ENCODE results near the gene PPP4R4. TPM values are rescaled to one million over a fixed set of nuclear protein-coding genes. Genes with fewer than 3 reads are reported as not detected.

The PPP4R4 gene
- total and polyA plus RNA-seq, 2 of the 4 experiments (the other 2 are of a cell fraction) = 0.17 to 0.36 TPM

GRCh38 chr14:94142247-94142646, 31.9 kb upstream of the PPP4R4 start:
- no peak overlapping the region for H3K14ac ChIP-seq (replicated peaks; ENCODE audit: low read depth, low read length)
- H2AFZ ChIP-seq (replicated peaks; ENCODE audit: low read length, poor library complexity) = no peak overlapping the region
- no CpG with 5 or more reads among the region's 3 CpGs for WGBS, 2 experiments (ENCODE audit: extremely low coverage in 2 of 2, insufficient read length in 1 of 2)
- H3K36me3 ChIP-seq (ENCODE audit: control insufficient read depth, insufficient read depth, low read length) = no peaks in the 10 kb centered on the region
- H4K5ac ChIP-seq (ENCODE audit: low read depth, low read length) = no peak overlapping the region
- no peaks in the 10 kb centered on the region for H3K79me1 ChIP-seq (ENCODE audit: low read depth in 1 of 2, low read length in 2 of 2)
- H2BK20ac ChIP-seq (ENCODE audit: low read depth, low read length) = no peak overlapping the region
- DNase-seq (no peak), ATAC-seq (ENCODE audit: low read depth) (no peak)
- no peak overlapping the region for H4K8ac ChIP-seq (ENCODE audit: low read depth in 2 of 2, low read length in 2 of 2)
- no peak overlapping the region for H2BK5ac ChIP-seq (ENCODE audit: low read depth, low read length, poor library complexity, severe bottlenecking)
- no peaks in the 10 kb centered on the region for H3K4me1 ChIP-seq (ENCODE audit: control insufficient read depth, insufficient read depth, low read length)
- H3K56ac ChIP-seq (ENCODE audit: extremely low read depth, insufficient read depth, low read length) = no peak overlapping the region
- H3K27me3 ChIP-seq (ENCODE audit: control insufficient read depth, insufficient read depth, low read length) = peaks cover 17% of the 10 kb centered on the region
- H2BK15ac ChIP-seq (ENCODE audit: low read depth, low read length) = no peak overlapping the region
- H3K9ac ChIP-seq (ENCODE audit: low read depth, low read length) = no peak overlapping the region
- no peak overlapping the region for H3K4ac ChIP-seq (ENCODE audit: low read depth, low read length)
- H2AK9ac ChIP-seq (replicated peaks; ENCODE audit: low read depth, low read length, poor library complexity) = no peak overlapping the region
- intact Hi-C loops (cut with micrococcal nuclease) = no loop called here
- no peaks in the 10 kb centered on the region for H3K9me3 ChIP-seq (ENCODE audit: control insufficient read depth, insufficient read depth, low read length)
- dilution Hi-C loops (cut with HindIII; ENCODE audit: low sequenced_read_pairs, unreplicated experiment) = no loop called here
- H3K18ac ChIP-seq (ENCODE audit: low read depth, low read length) = no peak overlapping the region
- in situ Hi-C loops (cut with MboI; ENCODE audit: low sequenced_read_pairs) = no loop called here
- no peak overlapping the region for H3K4me3 ChIP-seq (ENCODE audit: insufficient read depth, low read depth, low read length)
- no peak for TF ChIP-seq BHLHE40 (IDR thresholded peaks at IDR 0.05; ENCODE audit: low read depth, low read length)
- TF ChIP-seq CEBPB (IDR thresholded peaks at IDR 0.05; ENCODE audit: low read depth, low read length) = no peak
- TF ChIP-seq RAD21 (IDR thresholded peaks at IDR 0.05; ENCODE audit: low read length) = no peak
- TF ChIP-seq NFE2L2 (IDR thresholded peaks at IDR 0.05; ENCODE audit: low read depth, low read length) = no peak
- TF ChIP-seq SMC3 (IDR thresholded peaks at IDR 0.05; ENCODE audit: low read depth, low read length) = no peak
- TF ChIP-seq USF2 (IDR thresholded peaks at IDR 0.05; ENCODE audit: low read depth, low read length) = no peak
- TF ChIP-seq POLR2A (IDR thresholded peaks at IDR 0.05; ENCODE audit: low read depth, low read length) = no peak
- TF ChIP-seq CTCF (conservative IDR thresholded peaks at IDR 0.05; ENCODE audit: low read depth, low read length) = no peak
- TF ChIP-seq RCOR1 (IDR thresholded peaks at IDR 0.05; ENCODE audit: insufficient replicate concordance, low read length) = no peak
- no peak for TF ChIP-seq RFX5 (IDR thresholded peaks at IDR 0.05; ENCODE audit: low read depth, low read length)
- TF ChIP-seq MAZ (IDR thresholded peaks at IDR 0.05; ENCODE audit: borderline replicate concordance, low read depth, low read length) = no peak
- TF ChIP-seq MXI1 (IDR thresholded peaks at IDR 0.05; ENCODE audit: borderline replicate concordance, low read depth, low read length) = no peak
- TF ChIP-seq CHD1 (IDR thresholded peaks at IDR 0.05; ENCODE audit: low read depth, low read length) = no peak
- no peak for TF ChIP-seq FOS (IDR thresholded peaks at IDR 0.05; ENCODE audit: low read depth, low read length)
- no peak for TF ChIP-seq ELK1 (IDR thresholded peaks at IDR 0.05; ENCODE audit: borderline replicate concordance, low read depth, low read length)
- TF ChIP-seq MAFK (IDR thresholded peaks at IDR 0.05; ENCODE audit: low read depth, low read length) = no peak
- no peak overlapping the region for H3K23ac ChIP-seq (ENCODE audit: low read depth, low read length)
- no peaks in the 10 kb centered on the region for H3K9me1 ChIP-seq (ENCODE audit: insufficient read depth, low read length)
- H2AK5ac ChIP-seq (ENCODE audit: low read depth, low read length) = no peak overlapping the region
- BruUV-seq (replicated peaks) = no TSS peak
- H4K91ac ChIP-seq (ENCODE audit: insufficient read depth, low read depth, low read length) = no peak overlapping the region
- ChIA-PET CTCF (interaction anchor here (1.1 to 1.2 kb wide), 2 partner anchors 9 to 106 kb away, joined by 3 to 4 read pairs; no protein-coding TSS in a partner anchor), POLR2A (ENCODE audit: unreplicated experiment) (no interaction called here)
- H2BK120ac ChIP-seq (ENCODE audit: low read depth, low read length) = no peak overlapping the region
- H3K4me2 ChIP-seq (ENCODE audit: low read depth, low read length) = no peak overlapping the region
- H4K20me1 ChIP-seq (ENCODE audit: insufficient read depth, low read length) = no peaks in the 10 kb centered on the region
- no peak overlapping the region for H3K27ac ChIP-seq (ENCODE audit: insufficient read depth, low read length)

Measured in IMR-90 (cell line).